ENCODE results near the gene TDRD15.

TDRD15 gene

DNA sequence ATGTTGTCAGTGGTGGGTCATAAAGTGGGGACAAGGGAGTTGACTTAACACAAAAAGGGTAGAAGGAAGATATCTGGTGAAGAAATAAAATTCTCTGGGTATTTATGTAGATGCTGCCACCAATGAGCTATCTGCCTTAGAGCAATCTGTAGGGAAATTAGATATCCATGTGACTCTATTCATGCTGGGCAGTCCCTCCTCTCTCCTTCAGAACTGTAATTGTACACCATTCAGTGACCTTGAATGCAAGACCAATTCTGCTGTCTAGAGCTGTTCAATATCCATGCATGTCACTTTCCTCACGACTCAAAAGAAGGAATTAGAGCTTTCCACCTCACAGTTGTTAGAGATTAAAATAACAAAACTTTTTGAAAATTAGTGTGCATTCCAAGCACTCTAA is 28.6 kb upstream of the TDRD15 start:
- TF ChIP-seq, protein P1, sequence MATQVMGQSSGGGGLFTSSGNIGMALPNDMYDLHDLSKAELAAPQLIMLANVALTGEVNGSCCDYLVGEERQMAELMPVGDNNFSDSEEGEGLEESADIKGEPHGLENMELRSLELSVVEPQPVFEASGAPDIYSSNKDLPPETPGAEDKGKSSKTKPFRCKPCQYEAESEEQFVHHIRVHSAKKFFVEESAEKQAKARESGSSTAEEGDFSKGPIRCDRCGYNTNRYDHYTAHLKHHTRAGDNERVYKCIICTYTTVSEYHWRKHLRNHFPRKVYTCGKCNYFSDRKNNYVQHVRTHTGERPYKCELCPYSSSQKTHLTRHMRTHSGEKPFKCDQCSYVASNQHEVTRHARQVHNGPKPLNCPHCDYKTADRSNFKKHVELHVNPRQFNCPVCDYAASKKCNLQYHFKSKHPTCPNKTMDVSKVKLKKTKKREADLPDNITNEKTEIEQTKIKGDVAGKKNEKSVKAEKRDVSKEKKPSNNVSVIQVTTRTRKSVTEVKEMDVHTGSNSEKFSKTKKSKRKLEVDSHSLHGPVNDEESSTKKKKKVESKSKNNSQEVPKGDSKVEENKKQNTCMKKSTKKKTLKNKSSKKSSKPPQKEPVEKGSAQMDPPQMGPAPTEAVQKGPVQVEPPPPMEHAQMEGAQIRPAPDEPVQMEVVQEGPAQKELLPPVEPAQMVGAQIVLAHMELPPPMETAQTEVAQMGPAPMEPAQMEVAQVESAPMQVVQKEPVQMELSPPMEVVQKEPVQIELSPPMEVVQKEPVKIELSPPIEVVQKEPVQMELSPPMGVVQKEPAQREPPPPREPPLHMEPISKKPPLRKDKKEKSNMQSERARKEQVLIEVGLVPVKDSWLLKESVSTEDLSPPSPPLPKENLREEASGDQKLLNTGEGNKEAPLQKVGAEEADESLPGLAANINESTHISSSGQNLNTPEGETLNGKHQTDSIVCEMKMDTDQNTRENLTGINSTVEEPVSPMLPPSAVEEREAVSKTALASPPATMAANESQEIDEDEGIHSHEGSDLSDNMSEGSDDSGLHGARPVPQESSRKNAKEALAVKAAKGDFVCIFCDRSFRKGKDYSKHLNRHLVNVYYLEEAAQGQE (IDR thresholded peaks at IDR 0.05; ENCODE audit: insufficient read depth in 1 of 2, low read depth in 2 of 2, low read length in 2 of 2), result no peak
- no peak for TF ChIP-seq TAF1 (IDR thresholded peaks at IDR 0.05; ENCODE audit: borderline replicate concordance, insufficient read depth, low read length)
- TF ChIP-seq FOXP2 (optimal IDR thresholded peaks at IDR 0.05; ENCODE audit: borderline replicate concordance, extremely low read depth, extremely low read length, insufficient read depth), result no peak
- TF ChIP-seq POLR2AphosphoS5 (IDR thresholded peaks at IDR 0.05; ENCODE audit: low read depth, low read length), result no peak
- TF ChIP-seq SIN3A (IDR thresholded peaks at IDR 0.05; ENCODE audit: borderline replicate concordance, insufficient read depth, low read length), result no peak

DNA sequence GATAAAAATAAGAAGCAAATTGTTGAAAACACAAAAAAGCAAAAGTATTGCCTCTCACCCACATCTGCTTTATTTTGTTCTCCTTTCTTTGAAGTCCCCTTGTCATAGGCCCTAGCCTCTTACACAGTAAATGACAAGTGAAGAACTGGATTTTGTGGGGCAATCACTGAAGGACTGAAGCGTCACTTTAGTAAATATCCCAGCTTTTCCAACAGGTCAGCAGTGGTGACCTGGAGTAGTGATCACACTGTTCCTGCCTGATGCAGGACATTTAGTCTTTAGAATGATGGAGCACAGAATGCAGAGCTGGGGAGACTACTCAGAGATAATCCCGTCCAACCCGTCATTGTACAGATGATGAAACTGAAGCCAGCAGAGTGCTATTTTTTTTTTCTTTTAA is 28.1 kb upstream of the TDRD15 start:
- no peak for TF ChIP-seq SIN3A (IDR thresholded peaks at IDR 0.05; ENCODE audit: borderline replicate concordance, insufficient read depth, low read length)
- TF ChIP-seq POLR2AphosphoS5 (IDR thresholded peaks at IDR 0.05; ENCODE audit: low read depth, low read length), result no peak
- TF ChIP-seq, protein P1 (IDR thresholded peaks at IDR 0.05; ENCODE audit: insufficient read depth in 1 of 2, low read depth in 2 of 2, low read length in 2 of 2), result no peak
- TF ChIP-seq FOXP2 (optimal IDR thresholded peaks at IDR 0.05; ENCODE audit: borderline replicate concordance, extremely low read depth, extremely low read length, insufficient read depth), result no peak
- no peak for TF ChIP-seq TAF1 (IDR thresholded peaks at IDR 0.05; ENCODE audit: borderline replicate concordance, insufficient read depth, low read length)

DNA sequence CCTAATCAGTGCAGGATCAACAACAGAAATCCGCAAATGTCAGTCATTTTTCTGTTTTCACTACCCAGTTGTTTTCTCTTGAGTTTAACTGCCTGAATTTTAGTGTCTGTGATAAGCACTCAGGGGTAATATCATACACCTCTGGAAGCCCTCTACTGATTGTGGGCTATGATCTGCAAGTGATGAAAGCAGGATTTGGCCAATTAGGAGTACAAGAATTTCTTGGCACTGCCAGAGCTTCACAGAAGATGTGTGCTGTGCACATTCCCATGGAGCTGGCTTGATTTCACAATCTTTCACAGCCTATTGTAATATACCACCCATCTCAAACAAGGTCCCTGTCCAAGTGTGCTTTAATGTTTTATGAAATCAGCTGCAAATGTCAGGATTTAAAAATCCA is 27.3 kb upstream of the TDRD15 start:
- TF ChIP-seq POLR2AphosphoS5 (IDR thresholded peaks at IDR 0.05; ENCODE audit: low read depth, low read length) (no peak), SIN3A (IDR thresholded peaks at IDR 0.05; ENCODE audit: borderline replicate concordance, insufficient read depth, low read length) (no peak), FOXP2 (optimal IDR thresholded peaks at IDR 0.05; ENCODE audit: borderline replicate concordance, extremely low read depth, extremely low read length, insufficient read depth) (no peak), TAF1 (IDR thresholded peaks at IDR 0.05; ENCODE audit: borderline replicate concordance, insufficient read depth, low read length) (no peak)
- TF ChIP-seq, protein P1 (IDR thresholded peaks at IDR 0.05; ENCODE audit: insufficient read depth in 1 of 2, low read depth in 2 of 2, low read length in 2 of 2), result no peak

DNA sequence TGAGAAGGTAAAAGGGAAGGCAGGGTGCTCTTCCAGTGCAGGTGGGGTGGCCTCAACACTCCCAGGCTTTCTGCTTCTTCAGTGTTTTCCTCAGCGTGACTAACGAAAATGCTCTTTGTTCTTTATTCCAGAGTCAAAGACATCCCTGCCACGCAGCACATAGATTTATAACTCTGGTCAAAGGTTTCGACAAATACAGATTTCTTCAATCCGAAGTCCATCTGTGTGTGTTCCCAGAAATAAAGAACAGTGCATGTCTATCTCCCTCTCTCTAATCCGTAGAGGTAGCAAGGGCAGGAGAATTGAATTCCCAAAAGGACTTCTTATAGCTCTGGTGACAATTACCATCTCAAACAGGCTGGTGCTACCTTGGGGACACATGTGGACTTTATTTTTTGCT is 26.4 kb upstream of the TDRD15 start:
- TF ChIP-seq SIN3A (IDR thresholded peaks at IDR 0.05; ENCODE audit: borderline replicate concordance, insufficient read depth, low read length), result no peak
- TF ChIP-seq FOXP2 (optimal IDR thresholded peaks at IDR 0.05; ENCODE audit: borderline replicate concordance, extremely low read depth, extremely low read length, insufficient read depth), result no peak
- TF ChIP-seq POLR2AphosphoS5 (IDR thresholded peaks at IDR 0.05; ENCODE audit: low read depth, low read length), result no peak
- no peak for TF ChIP-seq TAF1 (IDR thresholded peaks at IDR 0.05; ENCODE audit: borderline replicate concordance, insufficient read depth, low read length)
- TF ChIP-seq, protein P1 (IDR thresholded peaks at IDR 0.05; ENCODE audit: insufficient read depth in 1 of 2, low read depth in 2 of 2, low read length in 2 of 2), result no peak

DNA sequence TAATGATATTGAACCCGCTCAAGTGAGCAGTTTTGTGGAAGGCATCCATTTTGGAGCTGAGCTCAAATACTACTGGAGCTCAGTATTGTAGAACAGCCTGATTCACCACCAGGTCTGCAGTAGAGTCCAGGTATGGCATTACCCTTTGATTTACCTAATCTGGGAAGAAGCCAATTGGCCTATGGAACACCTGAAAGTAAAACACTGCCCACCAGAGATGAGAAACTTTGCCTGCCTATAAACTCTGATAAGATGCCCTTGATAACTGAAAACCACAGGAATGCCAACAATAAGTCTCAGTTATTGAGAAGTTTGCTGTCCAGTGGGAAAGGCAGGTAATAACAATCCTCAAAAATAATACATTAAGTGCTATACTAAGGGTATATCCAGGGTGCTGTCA is 25.5 kb upstream of the TDRD15 start:
- TF ChIP-seq, protein P1 (IDR thresholded peaks at IDR 0.05; ENCODE audit: insufficient read depth in 1 of 2, low read depth in 2 of 2, low read length in 2 of 2), result no peak
- TF ChIP-seq SIN3A (IDR thresholded peaks at IDR 0.05; ENCODE audit: borderline replicate concordance, insufficient read depth, low read length), result no peak
- TF ChIP-seq POLR2AphosphoS5 (IDR thresholded peaks at IDR 0.05; ENCODE audit: low read depth, low read length), result no peak
- no peak for TF ChIP-seq FOXP2 (optimal IDR thresholded peaks at IDR 0.05; ENCODE audit: borderline replicate concordance, extremely low read depth, extremely low read length, insufficient read depth)
- TF ChIP-seq TAF1 (IDR thresholded peaks at IDR 0.05; ENCODE audit: borderline replicate concordance, insufficient read depth, low read length), result no peak
